Neural progenitor cell (in vitro differentiated cells): ENCODE data around the gene GSG1L. TPM values are rescaled to one million over a fixed set of nuclear protein-coding genes. Genes with fewer than 3 reads are reported as not detected.
"Not testable (repeated sequence)": the region's sequence is repeated elsewhere in the genome, so short reads cannot be mapped to it uniquely, and the experiment has no call there.

ENCODE experiments used
- DNase-seq: peaks from one replicate; pipeline ENCODE4 v3.0.0-alpha.2; 2016; ENCODE audit warnings: low spot score
- H2AFZ ChIP-seq: fragments of 200-600 bp; sonication (generic); replicated peaks from 2 replicates; pipeline ENCODE4 v1.6.1; 2016; ENCODE audit warnings: antibody characterized with exemption
- H3F3A ChIP-seq: fragments of 200-600 bp; sonication (generic); 2 replicates; pipeline ENCODE4 v1.6.1; 2016; ENCODE audit warnings: antibody characterized with exemption, low read depth
- H3K27ac ChIP-seq: fragments of 200-600 bp; sonication (generic); 2 replicates; pipeline ENCODE4 v1.5.1; 2016; ENCODE audit warnings: mild to moderate bottlenecking
- H3K27me3 ChIP-seq: fragments of 200-600 bp; sonication (generic); 2 replicates; pipeline ENCODE4 v1.6.1; 2016; ENCODE audit warnings: mild to moderate bottlenecking, moderate library complexity
- H3K36me3 ChIP-seq: fragments of 200-600 bp; sonication (generic); 2 replicates; pipeline ENCODE4 v1.5.1; 2016
- H3K4me1 ChIP-seq: fragments of 200-600 bp; sonication (generic); 2 replicates; pipeline ENCODE4 v1.6.1; 2016; ENCODE audit warnings: mixed run types
- H3K4me2 ChIP-seq: fragments of 200-600 bp; sonication (generic); 2 replicates; pipeline ENCODE4 v1.6.1; 2016
- H3K4me3 ChIP-seq: fragments of 200-600 bp; sonication (generic); 2 replicates; pipeline ENCODE4 v1.5.1; 2016
- H3K79me2 ChIP-seq: fragments of 200-600 bp; sonication (generic); 2 replicates; pipeline ENCODE4 v1.6.1; 2016; ENCODE audit warnings: low read depth
- H3K9ac ChIP-seq: fragments of 200-600 bp; sonication (generic); 2 replicates; pipeline ENCODE4 v1.6.1; 2016
- H3K9me3 ChIP-seq: fragments of 200-600 bp; sonication (generic); 2 replicates; pipeline ENCODE4 v1.5.1; 2016; ENCODE audit warnings: low read depth
- H4K20me1 ChIP-seq: fragments of 200-600 bp; sonication (generic); 2 replicates; pipeline ENCODE4 v1.6.1; 2016; ENCODE audit warnings: low read depth
- H3K27ac Mint-ChIP-seq: 3 replicates; pipeline ENCODE4 v1.8.0; 2021; ENCODE audit warnings: mixed read lengths
- H3K27me3 Mint-ChIP-seq: 2 replicates; pipeline ENCODE4 v1.8.0; 2022; ENCODE audit warnings: low read depth, mild to moderate bottlenecking, inconsistent platforms, moderate library complexity, mixed read lengths; ENCODE audit not compliant: insufficient read depth
- H3K36me3 Mint-ChIP-seq: 3 replicates; pipeline ENCODE4 v1.8.0; 2021; ENCODE audit warnings: mixed read lengths
- H3K4me1 Mint-ChIP-seq: 3 replicates; pipeline ENCODE4 v1.8.0; 2021; ENCODE audit warnings: mixed read lengths
- H3K4me3 Mint-ChIP-seq: 3 replicates; pipeline ENCODE4 v1.8.0; 2021; ENCODE audit warnings: mild to moderate bottlenecking, moderate library complexity, mixed read lengths
- H3K9me3 Mint-ChIP-seq: 3 replicates; pipeline ENCODE4 v1.8.0; 2020; ENCODE audit warnings: mixed read lengths
- CTCF ChIP-seq: fragments of 200-600 bp; sonication (generic); IDR thresholded peaks from 2 replicates; pipeline ENCODE4 v1.5.1; 2017; ENCODE audit warnings: antibody characterized with exemption, mild to moderate bottlenecking
- EZH2 ChIP-seq: fragments of 200-600 bp; sonication (generic); IDR thresholded peaks from 2 replicates; pipeline ENCODE4 v1.6.1; 2017; ENCODE audit warnings: antibody characterized with exemption, mild to moderate bottlenecking, moderate library complexity
- EZH2phosphoT487 ChIP-seq: fragments of 200-600 bp; sonication (generic); IDR thresholded peaks from 2 replicates; pipeline ENCODE4 v1.6.1; 2017; ENCODE audit warnings: antibody characterized with exemption
- total RNA-seq: library from RNA; depleted of rRNA; stranded (reverse); fragments of >200 nt; gene quantifications from 2 replicates; pipeline ENCODE4 v1.2.3, GENCODE V29; 2015; ENCODE audit warnings: low replicate concordance

The GSG1L gene
- total RNA-seq, 1 donor from 2014 or later = not detected

- Histone ChIP-seq H3K9ac (no peak overlapping the region), H3K27ac (no peak overlapping the region), H3F3A (no peaks in the 10 kb centered on the region), H3K9me3 (no peaks in the 10 kb centered on the region), H3K36me3 (no peaks in the 10 kb centered on the region), H3K79me2 (no peaks in the 10 kb centered on the region), H3K4me2 (no peak overlapping the region), H2AFZ (no peak overlapping the region), H4K20me1 (no peaks in the 10 kb centered on the region), H3K27me3 (peaks cover 6% of the 10 kb centered on the region), H3K4me3 (no peak overlapping the region), H3K4me1 (no peaks in the 10 kb centered on the region)
- Mint-ChIP-seq H3K27ac (no peak overlapping the region), H3K9me3 (no peaks in the 10 kb centered on the region), H3K27me3 (peaks cover 5% of the 10 kb centered on the region), H3K4me3 (no peak overlapping the region), H3K36me3 (no peaks in the 10 kb centered on the region), H3K4me1 (no peaks in the 10 kb centered on the region)
- DNase-seq = no peak
- no peak for TF ChIP-seq EZH2phosphoT487
Measured at GRCh38 chr16:27980076-27980775, 83.3 kb downstream of the GSG1L start.

- H3F3A ChIP-seq, H3K4me3 ChIP-seq, H4K20me1 ChIP-seq, DNase-seq, H3K79me2 ChIP-seq, H3K9me3 Mint-ChIP-seq, H3K4me3 Mint-ChIP-seq, H3K27me3 ChIP-seq, H3K4me1 Mint-ChIP-seq, H3K36me3 ChIP-seq, H3K9me3 ChIP-seq, H3K9ac ChIP-seq, H3K4me1 ChIP-seq, H3K27ac Mint-ChIP-seq, H3K4me2 ChIP-seq, H3K36me3 Mint-ChIP-seq, H3K27me3 Mint-ChIP-seq, H2AFZ ChIP-seq, H3K27ac ChIP-seq: not testable (repeated sequence)
Measured at GRCh38 chr16:27979668-27980067, 83.8 kb downstream of the GSG1L start.

GRCh38 chr16:27978876-27979275 is 84.6 kb downstream of the GSG1L start:
- Mint-ChIP-seq H3K36me3 (no peaks in the 10 kb centered on the region), H3K4me1 (no peaks in the 10 kb centered on the region), H3K27me3 (peaks cover 9% of the 10 kb centered on the region), H3K27ac (no peak overlapping the region), H3K9me3 (no peaks in the 10 kb centered on the region), H3K4me3 (no peak overlapping the region)
- no peak for DNase-seq
- Histone ChIP-seq H3K4me3 (no peak overlapping the region), H3K27ac (no peak overlapping the region), H3K79me2 (no peaks in the 10 kb centered on the region), H3K9ac (no peak overlapping the region), H4K20me1 (no peaks in the 10 kb centered on the region), H2AFZ (no peak overlapping the region), H3K36me3 (no peaks in the 10 kb centered on the region), H3K27me3 (peaks cover 7% of the 10 kb centered on the region), H3K9me3 (no peaks in the 10 kb centered on the region), H3K4me2 (no peak overlapping the region), H3K4me1 (no peaks in the 10 kb centered on the region), H3F3A (no peaks in the 10 kb centered on the region)
- TF ChIP-seq EZH2 (no peak), EZH2phosphoT487 (no peak), CTCF (no peak)

GRCh38 chr16:27977966-27978365 is 85.5 kb downstream of the GSG1L start:
- no peak overlapping the region for H2AFZ ChIP-seq
- Mint-ChIP-seq H3K4me3 (no peak overlapping the region), H3K27ac (no peak overlapping the region), H3K27me3 (peaks cover 9% of the 10 kb centered on the region), H3K9me3 (no peaks in the 10 kb centered on the region), H3K36me3 (no peaks in the 10 kb centered on the region), H3K4me1 (no peaks in the 10 kb centered on the region)
- H3K27ac ChIP-seq = no peak overlapping the region
- H3K9ac ChIP-seq = no peak overlapping the region
- no peaks in the 10 kb centered on the region for H3F3A ChIP-seq
- DNase-seq = no peak
- H3K27me3 ChIP-seq = peaks cover 7% of the 10 kb centered on the region
- H3K4me1 ChIP-seq = no peaks in the 10 kb centered on the region
- H3K79me2 ChIP-seq = no peaks in the 10 kb centered on the region
- no peak overlapping the region for H3K4me3 ChIP-seq
- H3K36me3 ChIP-seq = no peaks in the 10 kb centered on the region
- TF ChIP-seq EZH2 (no peak), EZH2phosphoT487 (no peak), CTCF (no peak)
- H4K20me1 ChIP-seq = no peaks in the 10 kb centered on the region
- H3K9me3 ChIP-seq = no peaks in the 10 kb centered on the region
- no peak overlapping the region for H3K4me2 ChIP-seq
